Hepatocyte (in vitro differentiated cells): ENCODE data around the gene PLS1. TPM values are rescaled to one million over a fixed set of nuclear protein-coding genes. Genes with fewer than 3 reads are reported as not detected.
A peak's percentile ranks its signal among the peaks of the same experiment; 100 is the strongest.

Source experiments
- DNase-seq: peaks from one replicate; pipeline ENCODE4 v3.0.0-alpha.2; 2016; ENCODE audit warnings: low spot score
- H2AFZ ChIP-seq: fragments of 200-600 bp; sonication (generic); 2 replicates; pipeline ENCODE4 v1.6.0; 2016; ENCODE audit warnings: antibody characterized with exemption, mild to moderate bottlenecking
- H3K27ac ChIP-seq: fragments of 200-600 bp; sonication (generic); 2 replicates; pipeline ENCODE4 v1.5.1; 2016; ENCODE audit warnings: mild to moderate bottlenecking
- H3K27me3 ChIP-seq: fragments of 200-600 bp; sonication (generic); 2 replicates; pipeline ENCODE4 v1.6.1; 2016
- H3K36me3 ChIP-seq: fragments of 200-600 bp; sonication (generic); replicated peaks from 2 replicates; pipeline ENCODE4 v1.5.1; 2016; ENCODE audit warnings: low read depth; ENCODE audit not compliant: insufficient read depth
- H3K4me1 ChIP-seq: fragments of 200-600 bp; sonication (generic); 2 replicates; pipeline ENCODE4 v1.5.1; 2016; ENCODE audit warnings: mild to moderate bottlenecking, moderate library complexity; ENCODE audit not compliant: insufficient read depth
- H3K4me2 ChIP-seq: fragments of 200-600 bp; sonication (generic); 2 replicates; pipeline ENCODE4 v1.6.0; 2016
- H3K4me3 ChIP-seq: fragments of 200-600 bp; sonication (generic); 2 replicates; pipeline ENCODE4 v1.5.1; 2016; ENCODE audit warnings: mild to moderate bottlenecking
- H3K79me2 ChIP-seq: fragments of 200-600 bp; sonication (generic); 2 replicates; pipeline ENCODE4 v1.6.0; 2017; ENCODE audit warnings: mild to moderate bottlenecking
- H3K9me2 ChIP-seq: fragments of 200-600 bp; sonication (generic); replicated peaks from 2 replicates; pipeline ENCODE4 v1.6.0; 2017; ENCODE audit warnings: mild to moderate bottlenecking; ENCODE audit not compliant: insufficient read depth
- H3K9me3 ChIP-seq: fragments of 200-600 bp; sonication (generic); 2 replicates; pipeline ENCODE4 v1.5.1; 2016; ENCODE audit warnings: low read depth, mild to moderate bottlenecking
- H4K20me1 ChIP-seq: fragments of 200-600 bp; sonication (generic); 2 replicates; pipeline ENCODE4 v1.6.0; 2016; ENCODE audit warnings: mild to moderate bottlenecking; ENCODE audit not compliant: insufficient read depth, poor library complexity, severe bottlenecking
- CTCF ChIP-seq: fragments of 200-600 bp; sonication (generic); IDR thresholded peaks from 2 replicates; pipeline ENCODE4 v1.5.1; 2016; ENCODE audit warnings: antibody characterized with exemption, mild to moderate bottlenecking; ENCODE audit not compliant: poor library complexity
- EZH2 ChIP-seq: fragments of 200-600 bp; sonication (generic); IDR thresholded peaks from 2 replicates; pipeline ENCODE4 v1.6.1; 2016; ENCODE audit warnings: antibody characterized with exemption, mild to moderate bottlenecking, borderline replicate concordance
- EZH2phosphoT487 ChIP-seq: fragments of 200-600 bp; sonication (generic); IDR thresholded peaks from one replicate; pipeline ENCODE4 v1.6.1; 2018; ENCODE audit warnings: antibody characterized with exemption, mild to moderate bottlenecking, low read depth, moderate library complexity; ENCODE audit not compliant: unreplicated experiment, severe bottlenecking
- WGBS: methylation state at CpG from one replicate; pipeline ENCODE4 v1.1.6; 2016; ENCODE audit warnings: low lambda C conversion rate; ENCODE audit errors: missing lambda C conversion rate; 5-methylcytosine and 5-hydroxymethylcytosine counted together
- polyA plus RNA-seq: library from polyadenylated mRNA; unstranded; fragments of >200 nt; fragmentation: Nextera tagmentation; extraction: Ambion mirVana; gene quantifications from 2 replicates; pipeline ENCODE4 v1.2.1, GENCODE V29; 2016
- total RNA-seq: library from RNA; depleted of rRNA; stranded (reverse); fragments of >200 nt; gene quantifications from 2 replicates; pipeline ENCODE4 v1.2.3, GENCODE V29; 2014

PLS1 gene
- total and polyA plus RNA-seq, 2 experiments from 2014 or later: 9.7 to 22.8 TPM

DNA sequence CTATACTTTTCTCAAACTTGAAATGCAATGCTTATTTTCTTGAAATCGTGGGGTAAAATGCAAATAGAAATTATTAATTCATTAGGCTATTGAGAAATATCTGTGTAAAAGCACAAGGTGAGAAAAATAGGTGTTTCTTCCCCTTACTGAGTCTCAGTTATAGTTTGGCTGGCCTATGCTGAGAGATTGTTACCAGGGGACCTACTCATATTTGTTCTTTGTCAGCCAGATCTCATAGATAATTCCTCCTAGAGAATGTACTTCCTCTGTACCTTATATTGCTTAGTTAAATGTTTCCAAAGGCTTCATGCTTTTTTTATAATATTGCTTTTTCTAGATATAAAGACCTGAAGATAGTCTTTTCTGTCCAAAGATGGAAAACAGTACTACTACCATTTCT lies 67.7 kb downstream of the PLS1 start:
- H3K4me3 ChIP-seq: no peak overlapping the region
- H3K9me3 ChIP-seq: no peaks in the 10 kb centered on the region
- no peaks in the 10 kb centered on the region for H3K36me3 ChIP-seq
- peaks cover 12% of the 10 kb centered on the region for H3K4me1 ChIP-seq
- peak overlapping the region; percentile 50 for H3K4me2 ChIP-seq
- no peaks in the 10 kb centered on the region for H4K20me1 ChIP-seq
- H2AFZ ChIP-seq: no peak overlapping the region
- H3K9me2 ChIP-seq: no peaks in the 10 kb centered on the region
- H3K27me3 ChIP-seq: no peaks in the 10 kb centered on the region
- peak overlapping the region; percentile 87 for H3K27ac ChIP-seq
- peaks cover 2% of the 10 kb centered on the region for H3K79me2 ChIP-seq
- WGBS: 56% methylated on average over 1 of the region's 1 CpG
- TF ChIP-seq CTCF: no peak
- no peak for TF ChIP-seq EZH2phosphoT487
- TF ChIP-seq EZH2: no peak
- no peak for DNase-seq

DNA sequence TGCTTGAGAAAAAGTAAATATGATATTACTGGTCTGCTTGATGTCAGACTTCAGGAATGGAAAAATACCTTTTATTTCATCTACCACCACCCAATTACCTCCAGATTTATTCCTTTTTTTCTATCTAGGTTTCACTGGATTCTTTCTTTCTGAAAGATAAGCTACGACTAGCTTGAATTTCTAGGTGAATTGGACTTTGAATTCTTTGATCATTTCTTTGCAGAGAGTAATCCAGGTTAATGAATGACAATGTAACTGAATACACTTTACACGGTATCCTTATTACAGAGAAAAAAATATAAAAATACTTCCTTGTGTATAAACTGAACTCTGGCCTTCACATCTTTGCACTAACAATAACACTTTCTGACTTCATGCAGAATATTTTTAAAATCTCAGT lies 68.1 kb downstream of the PLS1 start:
- no peak for DNase-seq
- Histone ChIP-seq H3K27me3 (no peaks in the 10 kb centered on the region), H3K36me3 (no peaks in the 10 kb centered on the region), H4K20me1 (no peaks in the 10 kb centered on the region), H3K9me3 (no peaks in the 10 kb centered on the region), H3K79me2 (peaks cover 2% of the 10 kb centered on the region), H2AFZ (no peak overlapping the region), H3K4me2 (peak overlapping the region; percentile 55), H3K27ac (peak overlapping the region; percentile 87), H3K4me1 (peaks cover 12% of the 10 kb centered on the region), H3K4me3 (no peak overlapping the region), H3K9me2 (no peaks in the 10 kb centered on the region)
- 47% methylated on average over 2 of the region's 2 CpGs for WGBS
- TF ChIP-seq EZH2 (no peak), EZH2phosphoT487 (no peak), CTCF (no peak)

GRCh38 chr3:142664819-142665218 lies 68.6 kb downstream of the PLS1 start:
- H3K4me2 ChIP-seq: peak overlapping the region; percentile 55
- no peaks in the 10 kb centered on the region for H3K9me3 ChIP-seq
- no peaks in the 10 kb centered on the region for H4K20me1 ChIP-seq
- no peaks in the 10 kb centered on the region for H3K27me3 ChIP-seq
- no peak overlapping the region for H2AFZ ChIP-seq
- H3K79me2 ChIP-seq: peaks cover 2% of the 10 kb centered on the region
- no peak overlapping the region for H3K4me3 ChIP-seq
- TF ChIP-seq EZH2: no peak
- no peak for TF ChIP-seq EZH2phosphoT487
- no peak for TF ChIP-seq CTCF
- H3K4me1 ChIP-seq: peaks cover 12% of the 10 kb centered on the region
- H3K27ac ChIP-seq: peak overlapping the region; percentile 57
- WGBS: 71% methylated on average over 2 of the region's 2 CpGs
- DNase-seq: no peak
- H3K9me2 ChIP-seq: no peaks in the 10 kb centered on the region
- no peaks in the 10 kb centered on the region for H3K36me3 ChIP-seq

- peaks cover 7% of the 10 kb centered on the region for H3K4me1 ChIP-seq
- 47% methylated on average over 1 of the region's 1 CpG for WGBS
- no peak for DNase-seq
- H3K27me3 ChIP-seq: no peaks in the 10 kb centered on the region
- H3K4me2 ChIP-seq: no peak overlapping the region
- no peaks in the 10 kb centered on the region for H3K36me3 ChIP-seq
- no peak overlapping the region for H3K4me3 ChIP-seq
- H2AFZ ChIP-seq: no peak overlapping the region
- H4K20me1 ChIP-seq: no peaks in the 10 kb centered on the region
- no peaks in the 10 kb centered on the region for H3K9me2 ChIP-seq
- H3K9me3 ChIP-seq: no peaks in the 10 kb centered on the region
- no peak overlapping the region for H3K27ac ChIP-seq
- TF ChIP-seq CTCF (no peak), EZH2phosphoT487 (no peak), EZH2 (no peak)
- peaks cover 2% of the 10 kb centered on the region for H3K79me2 ChIP-seq
These were observed 73.9 kb downstream of the PLS1 start for GRCh38 chr3:142670120-142670519.
